CD14-positive monocyte (primary cell): ENCODE data around the gene KRT86. TPM values are rescaled to one million over a fixed set of nuclear protein-coding genes. Genes with fewer than 3 reads are reported as not detected.
"Not testable (repeated sequence)": the region's sequence is repeated elsewhere in the genome, so short reads cannot be mapped to it uniquely, and the experiment has no call there.

Experiments used
- DNase-seq, 3 donors: peaks; one replicate each; pipeline ENCODE4 v3.0.0-alpha.2; 2011 to 2022
- H2AFZ ChIP-seq: 2 replicates; pipeline ENCODE4 v1.6.0; 2012; ENCODE audit warnings: mild to moderate bottlenecking, low read depth, low read length, inconsistent platforms; ENCODE audit not compliant: insufficient read depth, poor library complexity, severe bottlenecking
- H3K27ac ChIP-seq, 2 donors: 1 replicate in 1 of 2; 2 replicates in 1 of 2; pipeline ENCODE4 v1.5.1; 2012 to 2013; ENCODE audit warnings: low read length in 2 of 2, control low read depth in 1 of 2, inconsistent platforms in 1 of 2, low read depth in 1 of 2, mild to moderate bottlenecking in 1 of 2
- H3K27me3 ChIP-seq, 2 donors: one replicate each; pipeline versions ENCODE4 v1.6.0 to v1.6.1; 2011 to 2013; ENCODE audit warnings: low read length in 2 of 2; ENCODE audit not compliant: control insufficient read depth in 2 of 2, insufficient read depth in 2 of 2
- H3K36me3 ChIP-seq, 2 donors: replicated peaks in 1 of 2; 1 replicate in 1 of 2; 2 replicates in 1 of 2; pipeline versions ENCODE4 v1.5.1 to v1.6.1; 2012 to 2013; ENCODE audit warnings: low read length in 2 of 2, control low read depth in 1 of 2, inconsistent platforms in 1 of 2, mild to moderate bottlenecking in 1 of 2; ENCODE audit not compliant: insufficient read depth in 2 of 2, control insufficient read depth in 1 of 2
- H3K4me1 ChIP-seq, 2 donors: 1 replicate in 1 of 2; 2 replicates in 1 of 2; pipeline versions ENCODE4 v1.5.1 to v1.6.1; 2012 to 2013; ENCODE audit warnings: low read length in 2 of 2, control low read depth in 1 of 2, inconsistent platforms in 1 of 2, mild to moderate bottlenecking in 1 of 2, moderate library complexity in 1 of 2; ENCODE audit not compliant: insufficient read depth in 2 of 2, control insufficient read depth in 1 of 2
- H3K4me2 ChIP-seq: replicated peaks from 2 replicates; pipeline ENCODE3; 2012; ENCODE audit warnings: low read length, moderate library complexity, mild to moderate bottlenecking; ENCODE audit not compliant: poor library complexity, severe bottlenecking; ENCODE audit errors: extremely low read depth
- H3K4me3 ChIP-seq, 3 experiments: fragments of 200-600 bp in 1 of 3; sonication (generic) in 1 of 3; replicated peaks in 1 of 3; 1 replicate in 2 of 3; 2 replicates in 1 of 3; pipeline ENCODE4 v1.5.1; 2011 to 2013; ENCODE audit warnings: low read length in 3 of 3, mild to moderate bottlenecking in 3 of 3, control low read depth in 2 of 3, low read depth in 2 of 3, inconsistent platforms in 1 of 3, moderate library complexity in 1 of 3
- H3K79me2 ChIP-seq: 2 replicates; pipeline ENCODE4 v1.6.0; 2012; ENCODE audit warnings: mild to moderate bottlenecking, control low read depth, inconsistent platforms, low read length, moderate library complexity; ENCODE audit not compliant: insufficient read depth
- H3K9ac ChIP-seq: 2 replicates; pipeline ENCODE4 v1.6.0; 2017; ENCODE audit warnings: low read length, mild to moderate bottlenecking; ENCODE audit not compliant: insufficient read depth, poor library complexity, severe bottlenecking
- H3K9me3 ChIP-seq, 2 donors: replicated peaks in 1 of 2; 1 replicate in 1 of 2; 2 replicates in 1 of 2; pipeline versions ENCODE4 v1.5.1 to v1.6.1; 2012 to 2013; ENCODE audit warnings: low read length in 2 of 2, control low read depth in 1 of 2; ENCODE audit not compliant: control insufficient read depth in 1 of 2, insufficient read depth in 1 of 2
- H4K20me1 ChIP-seq: 2 replicates; pipeline ENCODE4 v1.6.0; 2012; ENCODE audit warnings: mild to moderate bottlenecking, low read length, control low read depth, moderate library complexity; ENCODE audit not compliant: insufficient read depth
- H3K27ac Mint-ChIP-seq, 7 donors: one replicate each; pipeline ENCODE4 v1.8.0; 2020; ENCODE audit warnings: mild to moderate bottlenecking in 7 of 7, mixed read lengths in 7 of 7, moderate library complexity in 6 of 7, inconsistent platforms in 2 of 7
- H3K27me3 Mint-ChIP-seq, 3 donors: one replicate each; pipeline ENCODE4 v1.8.0; 2021 to 2022; ENCODE audit warnings: low read depth in 3 of 3, mild to moderate bottlenecking in 3 of 3, mixed read lengths in 3 of 3, moderate library complexity in 3 of 3, inconsistent platforms in 1 of 3
- H3K36me3 Mint-ChIP-seq, 2 donors: one replicate each; pipeline ENCODE4 v1.8.0; 2020; ENCODE audit warnings: mixed read lengths in 2 of 2, inconsistent platforms in 1 of 2, mild to moderate bottlenecking in 1 of 2
- H3K4me1 Mint-ChIP-seq: one replicate; pipeline ENCODE4 v1.8.0; 2020; ENCODE audit warnings: mild to moderate bottlenecking, mixed read lengths
- H3K4me3 Mint-ChIP-seq, 2 donors: one replicate each; pipeline ENCODE4 v1.8.0; 2020; ENCODE audit warnings: mild to moderate bottlenecking in 2 of 2, mixed read lengths in 2 of 2, moderate library complexity in 1 of 2
- H3K9me3 Mint-ChIP-seq, 7 donors: one replicate each; pipeline ENCODE4 v1.8.0; 2020 to 2022; ENCODE audit warnings: mixed read lengths in 7 of 7, mild to moderate bottlenecking in 6 of 7, moderate library complexity in 6 of 7, inconsistent platforms in 2 of 7
- CTCF ChIP-seq: fragments of 200-600 bp; IDR thresholded peaks from one replicate; pipeline ENCODE4 v1.8.0; 2022; ENCODE audit warnings: antibody characterized with exemption, mild to moderate bottlenecking
- WGBS: methylation state at CpG from one replicate; pipeline ENCODE4 v1.1.5; 2013; ENCODE audit warnings: missing lambda C conversion rate; ENCODE audit not compliant: insufficient coverage; 5-methylcytosine and 5-hydroxymethylcytosine counted together
- intact Hi-C, 2 donors: fragments of 100-400 bp; cut with micrococcal nuclease; formaldehyde crosslinking; loops; one replicate each; pipeline versions ENCODE4 v1.15.0 to v1.15.1; 2023
- polyA plus RNA-seq, 3 donors: library from polyadenylated mRNA; depleted of rRNA in 1 of 3; unstranded in 2 of 3; stranded (reverse) in 1 of 3; fragments of 300-500 nt in 2 of 3; fragments of >200 nt in 1 of 3; fragmentation: Illumina TruSeq in 2 of 3; gene quantifications; 1 replicate in 2 of 3; 2 replicates in 1 of 3; pipeline ENCODE4 v1.2.3, GENCODE V29; 2012 to 2021

KRT86 gene
- polyA plus RNA-seq, 3 donors, result not detected

DNA sequence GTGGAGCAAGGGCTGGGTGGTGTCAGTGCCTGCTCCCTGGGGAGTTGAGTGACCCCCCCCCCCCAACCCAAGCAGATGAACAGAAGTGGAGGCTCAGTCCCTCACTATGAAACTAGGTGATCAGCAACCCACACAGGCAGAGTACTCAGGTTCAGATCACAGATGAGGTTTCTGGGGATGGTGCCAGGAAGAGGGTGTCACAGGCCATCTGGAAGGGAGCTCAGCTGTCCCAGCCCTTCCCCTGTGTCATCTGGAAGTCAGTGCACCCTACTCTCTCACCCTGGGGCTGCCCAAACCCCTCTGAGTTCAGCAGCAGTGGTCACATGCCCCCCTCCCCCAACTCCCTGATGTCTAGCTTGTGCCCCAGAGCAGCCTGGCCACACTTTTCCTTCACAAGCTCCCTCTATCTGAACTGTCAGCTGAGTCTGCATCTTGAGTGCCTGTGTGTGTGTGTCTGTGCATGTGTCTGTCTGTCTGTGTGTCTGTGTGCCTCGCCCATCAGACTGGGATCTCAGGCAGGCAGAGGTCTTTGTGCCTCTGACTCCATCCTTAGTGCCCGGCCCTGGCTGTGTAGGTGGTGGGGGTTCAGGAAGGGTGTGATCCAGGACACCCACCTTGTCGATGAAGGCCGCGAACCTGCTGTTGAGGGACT, 16.2 kb downstream of the KRT86 start:
- H3K27ac Mint-ChIP-seq, intact Hi-C loops: not testable (repeated sequence)

GRCh38 chr12:52291267-52291935, 17.0 kb downstream of the KRT86 start, which contains the start of gene KRT81:
Gene KRT81, minus strand, starts transcription at chr12:52291534. Its CDS starts 69 bp downstream, at chr12:52291465.
- H3K9me3 Mint-ChIP-seq, result peaks cover 0 to 3% (median 0%) of the 10 kb centered on the region in 7 donors
- H3K9ac ChIP-seq, result no peak within 1 kb of the TSS
- no peaks in the 10 kb centered on the region for H3K9me3 ChIP-seq
- peaks cover 20 to 25% of the 10 kb centered on the region in 2 donors for H3K4me1 ChIP-seq
- no peak within 1 kb of the TSS for H3K27ac ChIP-seq
- H3K79me2 ChIP-seq, result no peaks in the 10 kb centered on the region
- WGBS, result 83% methylated on average over 10 of the region's 32 CpGs
- peaks cover 34% of the 10 kb centered on the region for H3K4me1 Mint-ChIP-seq
- no peaks in the 10 kb centered on the region for H3K36me3 ChIP-seq
- no peaks in the 10 kb centered on the region for H4K20me1 ChIP-seq
- H3K27me3 Mint-ChIP-seq, result peaks cover 18 to 34% (median 26%) of the 10 kb centered on the region in 3 donors
- no peak for DNase-seq
- no peak for TF ChIP-seq CTCF
- no peak within 1 kb of the TSS for H2AFZ ChIP-seq
- intact Hi-C loops, result no loop called here
- H3K4me2 ChIP-seq, result no peak within 1 kb of the TSS
- peak within 1 kb of the TSS in 1 of 2 donors; percentile 51 for H3K4me3 Mint-ChIP-seq
- H3K27ac Mint-ChIP-seq, result peak within 1 kb of the TSS in 1 of 7 donors; percentile 41
- H3K27me3 ChIP-seq, result peaks cover 8 to 22% of the 10 kb centered on the region in 2 donors
- no peak within 1 kb of the TSS for H3K4me3 ChIP-seq
- H3K36me3 Mint-ChIP-seq, result peaks cover 0 to 6% of the 10 kb centered on the region in 2 donors

More for the DNA sequence above, 16.2 kb downstream of the KRT86 start:
- H3K4me2 ChIP-seq, DNase-seq, H3K79me2 ChIP-seq, H3K36me3 ChIP-seq, H2AFZ ChIP-seq, H3K27ac ChIP-seq, H3K36me3 Mint-ChIP-seq, H4K20me1 ChIP-seq, H3K9me3 ChIP-seq, H3K9ac ChIP-seq, H3K4me3 Mint-ChIP-seq, H3K4me3 ChIP-seq, H3K9me3 Mint-ChIP-seq: not testable (repeated sequence)
- H3K4me1 ChIP-seq, result peaks cover 12 to 17% of the 10 kb centered on the region in 2 donors
- Mint-ChIP-seq H3K27me3 (peaks cover 18 to 34% (median 28%) of the 10 kb centered on the region in 3 donors), H3K4me1 (peaks cover 26% of the 10 kb centered on the region)
- WGBS, result no CpG with 5 or more reads among the region's 5 CpGs
- H3K27me3 ChIP-seq, result peaks cover 8 to 21% of the 10 kb centered on the region in 2 donors
